DMS53 (cell line): ENCODE data around the gene NPLOC4.

Experiments used
- DNase-seq: peaks from one replicate; lab custom pipeline; 2025; lab: John Stamatoyannopoulos, UW

The NPLOC4 gene

DNA sequence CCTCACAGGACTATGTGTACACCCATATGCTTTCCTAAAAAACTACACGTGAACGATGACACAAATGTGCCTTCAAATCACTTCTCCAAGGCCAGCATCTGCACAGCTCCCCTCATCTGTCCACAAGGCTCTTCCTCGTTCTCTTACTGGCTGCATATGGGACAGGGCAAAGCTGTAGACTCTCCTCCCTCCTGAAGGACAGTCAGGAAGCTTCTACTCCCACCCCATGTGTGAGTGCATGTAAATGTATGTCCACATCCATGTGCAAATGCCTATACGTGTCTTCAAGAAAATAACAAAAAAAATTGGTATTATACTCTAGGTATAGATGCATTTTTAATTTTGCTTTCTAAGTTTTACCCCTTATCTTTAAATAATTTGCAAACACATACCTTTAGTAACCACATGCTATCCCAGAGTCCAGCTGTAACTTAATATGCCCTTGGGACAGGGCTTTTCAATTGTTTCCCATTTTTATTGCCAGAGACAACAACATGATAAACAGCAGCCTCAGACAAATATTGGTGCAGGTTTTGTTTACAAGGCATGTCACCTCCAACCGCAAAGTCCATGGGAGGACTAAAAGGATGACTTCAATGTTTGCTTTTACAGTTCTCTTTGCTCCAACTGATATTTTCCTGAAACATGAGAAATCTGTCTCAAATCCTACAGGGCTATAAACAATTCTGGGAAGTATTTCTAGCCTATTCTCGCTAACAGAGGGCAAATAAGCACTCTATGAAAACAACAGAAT, 53.1 kb downstream of the NPLOC4 start:
- DNase-seq: peak; percentile 95

DNA sequence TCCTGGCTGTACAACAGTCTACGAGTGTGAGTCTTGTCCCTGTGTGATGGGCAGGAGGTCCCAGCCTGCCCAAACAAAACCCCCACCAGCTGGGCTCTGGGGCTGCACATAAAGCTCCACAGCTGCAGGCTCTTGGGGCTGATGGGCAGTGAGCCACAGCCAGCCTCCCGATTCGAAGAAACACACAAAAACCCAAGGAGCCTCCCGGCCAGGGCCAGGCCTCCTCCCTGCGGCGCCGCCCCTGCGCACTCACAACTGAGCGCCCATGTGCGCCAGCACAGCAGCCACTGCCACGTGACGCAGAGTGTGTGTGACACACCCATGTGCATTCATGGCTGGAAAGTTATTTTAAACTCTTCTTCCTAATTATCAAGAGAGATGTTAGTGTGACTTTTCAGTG, 54.2 kb downstream of the NPLOC4 start:
- no peak for DNase-seq

- DNase-seq: no peak
Measured at GRCh38 chr17:81582341-81582740, 54.6 kb downstream of the NPLOC4 start.

- no peak for DNase-seq
Measured at GRCh38 chr17:81581758-81582157, 55.2 kb downstream of the NPLOC4 start.

DNA sequence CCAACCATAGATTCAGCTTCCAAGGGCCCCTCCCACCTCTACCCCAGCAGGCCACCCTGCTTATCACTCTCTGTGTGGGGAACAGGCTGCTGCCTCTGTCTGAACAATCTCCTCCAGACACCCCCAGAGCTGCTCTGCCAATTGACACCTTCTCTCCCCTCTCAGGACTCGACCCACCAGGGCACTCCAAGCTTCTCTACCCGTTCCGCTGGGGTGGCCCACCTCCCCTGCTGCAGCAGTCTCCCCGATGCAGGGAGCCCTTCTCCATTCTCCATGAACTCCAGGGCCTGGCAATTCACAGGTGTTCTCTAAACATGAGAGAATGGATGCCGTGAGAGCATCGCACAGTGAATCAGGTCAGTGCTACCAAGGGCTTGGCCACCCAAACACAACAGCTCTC, 56.4 kb downstream of the NPLOC4 start:
- no peak for DNase-seq

DNA sequence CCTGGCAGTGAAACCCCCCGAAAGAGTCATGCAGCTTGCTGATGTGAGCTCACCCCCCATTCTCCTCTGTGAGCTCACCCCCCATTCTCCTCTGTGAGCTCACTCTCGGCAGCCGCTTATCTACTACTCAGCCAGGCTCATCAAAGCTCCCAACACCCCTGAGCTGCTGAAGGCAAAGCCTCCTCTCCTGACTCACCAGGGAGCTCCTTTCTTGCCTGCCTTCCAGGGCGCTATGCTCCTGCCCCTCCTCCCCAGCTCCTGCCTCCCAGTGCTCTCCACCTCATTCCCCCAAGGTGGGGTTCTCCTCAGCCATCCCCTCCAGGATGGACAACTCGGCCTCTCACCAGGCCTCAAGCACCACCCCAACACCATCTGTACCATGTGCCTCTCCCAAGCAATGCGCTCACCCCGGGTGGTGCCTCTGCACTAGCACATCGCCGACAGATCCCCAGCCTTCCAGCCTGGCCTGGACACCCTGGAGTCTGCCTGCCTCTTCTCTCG, 57.0 kb downstream of the NPLOC4 start:
- no peak for DNase-seq

GRCh38 chr17:81579298-81579697, 57.6 kb downstream of the NPLOC4 start:
- no peak for DNase-seq

DNA sequence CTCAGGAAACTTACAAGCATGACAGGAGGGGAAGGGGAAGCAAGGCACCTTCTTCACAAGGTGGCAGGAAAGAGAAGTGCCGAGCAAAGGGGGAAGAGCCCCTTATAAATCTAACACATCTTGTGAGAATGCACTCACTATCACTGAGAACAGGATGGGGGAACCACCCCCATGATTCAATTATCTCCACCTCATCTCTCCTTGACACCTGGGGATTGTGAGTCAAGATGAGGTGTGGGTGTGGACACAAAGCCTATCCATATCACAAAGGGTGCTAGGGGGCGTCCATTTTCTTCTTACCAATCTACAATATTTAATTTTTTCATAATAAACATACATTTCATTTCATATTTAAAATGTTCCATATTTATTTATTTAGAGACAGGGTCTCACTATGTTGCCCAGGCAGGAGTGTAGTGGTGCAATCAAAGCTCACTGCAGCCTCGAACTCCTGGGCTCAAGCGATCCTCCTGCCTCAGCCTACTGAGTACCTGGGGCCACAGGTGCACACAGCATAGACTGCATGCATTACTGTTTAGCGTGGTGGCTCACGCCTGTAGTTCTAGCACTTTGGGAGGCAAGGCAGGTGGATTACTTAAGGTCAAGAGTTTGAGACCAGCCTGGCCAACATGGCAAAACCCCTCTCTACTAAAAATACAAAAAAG, 58.2 kb downstream of the NPLOC4 start:
- DNase-seq: no peak

GRCh38 chr17:81578038-81578441, 58.9 kb downstream of the NPLOC4 start:
- DNase-seq: no peak

DNA sequence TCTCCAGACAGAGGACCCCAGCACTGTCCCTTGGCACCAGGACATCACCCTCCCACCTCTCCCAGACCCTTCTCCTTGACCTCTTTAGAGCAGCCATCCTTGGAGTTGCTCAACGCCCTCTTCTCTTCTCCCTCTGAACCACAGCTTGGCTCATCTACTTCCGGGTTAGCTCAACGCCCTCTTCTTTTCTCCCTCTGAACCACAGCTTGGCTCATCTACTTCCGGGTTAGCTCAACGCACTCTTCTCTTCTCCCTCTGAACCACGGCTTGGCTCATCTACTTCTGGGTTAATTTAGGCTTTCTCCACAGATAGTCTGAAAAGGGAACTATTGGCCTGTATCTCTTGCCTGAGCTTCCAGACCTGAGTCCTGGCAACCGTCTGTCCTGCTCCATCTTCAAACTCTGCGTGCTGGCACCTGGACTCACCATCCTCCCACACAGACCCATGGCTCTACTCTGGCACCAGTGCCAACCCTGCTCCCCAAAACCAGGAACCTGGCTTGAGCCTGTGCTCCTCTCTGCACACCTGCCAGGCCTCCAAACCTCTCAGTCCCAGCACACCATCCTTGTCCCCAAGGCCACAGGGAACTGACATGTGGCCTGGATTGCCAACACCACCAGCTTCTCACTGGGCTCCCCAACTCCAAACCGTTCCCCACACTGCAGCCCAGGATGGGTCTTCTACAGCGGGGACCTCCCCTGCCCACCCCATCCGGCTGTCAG, 59.5 kb downstream of the NPLOC4 start:
- no peak for DNase-seq

DNA sequence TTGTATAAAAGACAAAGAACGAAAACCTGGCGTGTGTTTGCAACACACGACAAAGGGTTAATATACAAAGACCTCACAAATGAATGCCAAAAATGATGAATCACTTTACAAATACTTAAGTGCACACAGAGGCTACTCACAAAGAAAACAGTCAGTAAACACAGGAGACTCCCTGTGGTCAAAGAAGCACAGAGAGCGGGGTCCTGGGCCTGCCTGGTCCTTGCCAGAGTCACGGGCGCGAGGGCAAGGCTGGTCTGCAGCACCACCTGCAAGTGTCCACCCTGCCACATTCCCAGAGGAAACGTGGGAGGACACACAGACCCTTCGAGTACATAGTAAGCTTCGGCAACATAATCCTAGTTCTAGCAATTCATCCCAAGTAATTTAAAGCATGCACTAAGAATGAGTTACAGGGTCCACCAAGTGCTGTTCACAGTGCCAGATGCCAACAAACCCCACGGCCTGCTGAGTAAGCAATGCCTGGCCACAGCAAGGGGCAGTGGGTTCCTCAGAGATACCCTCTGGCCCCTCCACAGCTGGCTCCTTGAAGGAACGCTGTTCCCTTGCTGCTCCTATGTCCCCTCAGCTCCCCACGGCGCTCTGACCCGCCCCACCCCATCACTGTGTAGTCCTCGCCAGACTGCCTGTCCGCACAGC, 60.2 kb downstream of the NPLOC4 start:
- peak; percentile 69 for DNase-seq

GRCh38 chr17:81575836-81576235, 61.1 kb downstream of the NPLOC4 start:
- DNase-seq: no peak

GRCh38 chr17:81574643-81574956, 62.3 kb downstream of the NPLOC4 start:
- no peak for DNase-seq

GRCh38 chr17:81573794-81574642, 62.9 kb downstream of the NPLOC4 start:
- no peak for DNase-seq

DNA sequence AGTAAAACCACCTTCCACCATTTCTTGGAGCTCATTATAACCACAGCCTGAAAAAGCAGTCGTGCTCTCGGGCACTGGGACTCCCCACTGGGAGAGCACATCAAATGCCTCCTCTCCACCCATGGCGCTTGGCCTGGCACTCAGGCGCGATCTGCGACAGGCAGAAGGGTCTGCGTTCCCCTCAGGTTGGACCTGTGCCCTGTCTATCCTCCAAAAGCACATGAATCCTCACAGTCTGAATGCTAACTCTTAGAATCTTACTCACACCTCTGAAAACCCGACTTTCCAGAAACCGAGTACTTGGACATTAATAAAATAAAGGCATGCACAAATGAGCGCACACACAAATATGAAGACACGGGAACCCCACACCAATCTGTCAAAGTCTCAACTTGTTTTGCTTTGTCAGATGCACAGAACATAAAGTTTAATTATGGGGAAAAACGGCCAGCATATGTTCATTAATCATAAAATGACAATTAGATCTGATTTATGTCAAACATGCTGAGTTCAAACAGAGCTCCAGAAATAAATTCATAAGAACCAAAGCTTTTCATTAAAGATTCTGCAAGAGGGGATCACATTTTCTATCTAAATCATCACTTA, 64.2 kb downstream of the NPLOC4 start:
- no peak for DNase-seq

GRCh38 chr17:81570964-81571363, 65.9 kb downstream of the NPLOC4 start:
- DNase-seq: no peak

DNA sequence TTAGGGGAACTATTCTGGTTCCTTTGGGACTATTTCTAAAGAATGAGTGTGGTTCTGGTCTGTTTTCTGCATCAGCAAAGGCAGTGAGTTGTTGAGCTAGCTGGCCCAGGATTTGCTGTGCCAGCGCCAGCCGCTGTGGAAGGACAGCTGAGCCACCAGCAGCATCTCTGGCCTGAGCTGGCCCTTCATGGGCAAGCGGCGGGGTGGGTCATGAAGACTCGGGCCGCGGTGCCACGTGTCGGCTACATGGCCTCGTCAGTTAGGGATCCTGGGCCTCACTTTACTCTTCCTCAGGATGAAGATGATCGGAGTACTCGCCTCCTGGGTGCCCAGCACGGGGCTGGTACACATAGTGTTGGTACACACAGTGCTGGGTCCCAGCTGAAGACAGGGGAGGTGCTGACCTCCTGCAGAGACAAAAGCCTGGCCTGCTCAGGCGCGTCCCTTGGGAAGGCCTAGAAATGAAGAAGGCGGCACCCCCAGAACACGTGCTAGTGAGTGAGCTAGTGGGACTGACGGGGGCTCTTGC, 66.9 kb downstream of the NPLOC4 start:
- DNase-seq: no peak

- no peak for DNase-seq
Measured at GRCh38 chr17:81568416-81568815, 68.5 kb downstream of the NPLOC4 start.

GRCh38 chr17:81567191-81567590, 69.7 kb downstream of the NPLOC4 start:
- peak; percentile 64 for DNase-seq

- peak; percentile 87 for DNase-seq
Measured at GRCh38 chr17:81566461-81567126, 70.3 kb downstream of the NPLOC4 start.
